Lung (tissue), 12 donors: Measurements from ENCODE around the gene MAF. TPM values are rescaled to one million over a fixed set of nuclear protein-coding genes. Genes with fewer than 3 reads are reported as not detected.

Experiments
- ATAC-seq: fragments of 200-7000 bp; cut with Tn5 transposase; one replicate; pipeline ENCODE4 v1.9.1; 2020; ENCODE audit warnings: moderate number of reproducible peaks; ENCODE audit not compliant: insufficient read depth, low FRiP score
- DNase-seq, 3 donors: peaks; one replicate each; pipeline ENCODE4 v3.0.0-alpha.2; 2013 to 2017
- H3K27ac ChIP-seq, 2 donors: one replicate each; pipeline ENCODE4 v1.5.1; 2013; ENCODE audit warnings: mild to moderate bottlenecking in 2 of 2, moderate library complexity in 2 of 2, control low read depth in 1 of 2, inconsistent platforms in 1 of 2, low read depth in 1 of 2, low read length in 1 of 2
- H3K27me3 ChIP-seq, 3 donors: one replicate each; pipeline ENCODE4 v1.5.1; 2013; ENCODE audit warnings: low read length in 2 of 3; ENCODE audit not compliant: control insufficient read depth in 3 of 3, insufficient read depth in 3 of 3
- H3K36me3 ChIP-seq, 4 donors: one replicate each; pipeline ENCODE4 v1.5.1; 2013; ENCODE audit warnings: low read length in 4 of 4, mild to moderate bottlenecking in 1 of 4, moderate library complexity in 1 of 4; ENCODE audit not compliant: control insufficient read depth in 4 of 4, insufficient read depth in 4 of 4
- H3K4me1 ChIP-seq, 5 donors: one replicate each; pipeline ENCODE4 v1.5.1; 2013; ENCODE audit warnings: low read length in 5 of 5, mild to moderate bottlenecking in 2 of 5, moderate library complexity in 1 of 5; ENCODE audit not compliant: control insufficient read depth in 5 of 5, insufficient read depth in 5 of 5
- H3K4me3 ChIP-seq: one replicate; pipeline ENCODE4 v1.5.1; 2013; ENCODE audit warnings: mild to moderate bottlenecking, control low read depth, moderate library complexity
- H3K9ac ChIP-seq, 2 donors: one replicate each; pipeline ENCODE4 v1.5.1; 2013; ENCODE audit warnings: low read length in 2 of 2, control low read depth in 1 of 2; ENCODE audit not compliant: insufficient read depth in 1 of 2
- H3K9me3 ChIP-seq, 4 donors: one replicate each; pipeline ENCODE4 v1.5.1; 2013; ENCODE audit warnings: low read length in 3 of 4, mild to moderate bottlenecking in 1 of 4, moderate library complexity in 1 of 4; ENCODE audit not compliant: control insufficient read depth in 4 of 4, insufficient read depth in 3 of 4
- WGBS, 2 donors: extraction: QIAGEN DNeasy Blood & Tissue Kit; methylation state at CpG; one replicate each; pipeline ENCODE4 v1.1.7; 2013; 5-methylcytosine and 5-hydroxymethylcytosine counted together
- polyA plus RNA-seq, 2 donors: library from polyadenylated mRNA; stranded (reverse); fragments of 200-250 nt; gene quantifications; one replicate each; pipeline ENCODE4 v1.2.1, GENCODE V29; 2013
- total RNA-seq, 2 donors: library from RNA; depleted of rRNA in 1 of 2; stranded (reverse); fragments of >200 nt in 1 of 2; gene quantifications; one replicate each; pipeline ENCODE4 v1.2.1, GENCODE V29; 2014 to 2021
- TF ChIP-seq, protein P1 (sequence below): IDR thresholded peaks from 2 replicates; pipeline ENCODE4 v1.5.1; 2012; ENCODE audit warnings: mild to moderate bottlenecking; ENCODE audit errors: control extremely low read depth, extremely low read depth
- donor health status: control.
- donor health status: control.
- donor health status: Bipolar disorder and iron deficiency.
- donor health status: healthy.
- donor health status: DM: yes; HTN: yes; CAD: no.

MAF gene
- total and polyA plus RNA-seq, 4 donors, result 7.0 to 66.8 (median 30.1) TPM

DNA sequence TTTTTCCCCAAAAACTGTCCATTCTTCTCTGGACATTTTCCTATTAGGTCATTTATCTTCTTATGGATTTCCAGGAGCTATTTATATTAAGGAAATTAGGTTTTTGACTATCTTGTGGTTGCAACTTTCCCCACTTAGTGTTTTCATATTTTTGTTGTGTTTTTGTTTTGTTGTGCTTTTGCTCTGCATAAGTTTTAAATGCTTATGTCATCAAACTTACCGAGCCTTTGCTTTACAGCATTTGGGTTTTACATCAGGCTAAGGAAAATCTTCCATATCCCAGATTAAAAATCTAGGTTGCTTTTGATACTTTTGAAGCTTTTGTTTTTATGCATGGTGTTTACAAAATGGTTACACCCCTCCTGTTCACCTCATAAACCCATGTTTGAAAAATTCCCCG, 27.5 kb downstream of the MAF start:
- no peak overlapping the region for H3K4me3 ChIP-seq
- TF ChIP-seq, protein P1, sequence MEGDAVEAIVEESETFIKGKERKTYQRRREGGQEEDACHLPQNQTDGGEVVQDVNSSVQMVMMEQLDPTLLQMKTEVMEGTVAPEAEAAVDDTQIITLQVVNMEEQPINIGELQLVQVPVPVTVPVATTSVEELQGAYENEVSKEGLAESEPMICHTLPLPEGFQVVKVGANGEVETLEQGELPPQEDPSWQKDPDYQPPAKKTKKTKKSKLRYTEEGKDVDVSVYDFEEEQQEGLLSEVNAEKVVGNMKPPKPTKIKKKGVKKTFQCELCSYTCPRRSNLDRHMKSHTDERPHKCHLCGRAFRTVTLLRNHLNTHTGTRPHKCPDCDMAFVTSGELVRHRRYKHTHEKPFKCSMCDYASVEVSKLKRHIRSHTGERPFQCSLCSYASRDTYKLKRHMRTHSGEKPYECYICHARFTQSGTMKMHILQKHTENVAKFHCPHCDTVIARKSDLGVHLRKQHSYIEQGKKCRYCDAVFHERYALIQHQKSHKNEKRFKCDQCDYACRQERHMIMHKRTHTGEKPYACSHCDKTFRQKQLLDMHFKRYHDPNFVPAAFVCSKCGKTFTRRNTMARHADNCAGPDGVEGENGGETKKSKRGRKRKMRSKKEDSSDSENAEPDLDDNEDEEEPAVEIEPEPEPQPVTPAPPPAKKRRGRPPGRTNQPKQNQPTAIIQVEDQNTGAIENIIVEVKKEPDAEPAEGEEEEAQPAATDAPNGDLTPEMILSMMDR, result no peak
- WGBS, 2 donors, result 70 to 91% methylated on average over 2 of the region's 2 CpGs
- no peak overlapping the region for H3K27ac ChIP-seq
- no peaks in the 10 kb centered on the region for H3K27me3 ChIP-seq
- DNase-seq (no peak), ATAC-seq (no peak)
- H3K9ac ChIP-seq, result no peak overlapping the region
- H3K4me1 ChIP-seq, result peaks cover 0 to 8% (median 3%) of the 10 kb centered on the region in 5 donors
- H3K9me3 ChIP-seq, result no peaks in the 10 kb centered on the region
- H3K36me3 ChIP-seq, result peaks cover 0 to 1% (median 0%) of the 10 kb centered on the region in 4 donors

DNA sequence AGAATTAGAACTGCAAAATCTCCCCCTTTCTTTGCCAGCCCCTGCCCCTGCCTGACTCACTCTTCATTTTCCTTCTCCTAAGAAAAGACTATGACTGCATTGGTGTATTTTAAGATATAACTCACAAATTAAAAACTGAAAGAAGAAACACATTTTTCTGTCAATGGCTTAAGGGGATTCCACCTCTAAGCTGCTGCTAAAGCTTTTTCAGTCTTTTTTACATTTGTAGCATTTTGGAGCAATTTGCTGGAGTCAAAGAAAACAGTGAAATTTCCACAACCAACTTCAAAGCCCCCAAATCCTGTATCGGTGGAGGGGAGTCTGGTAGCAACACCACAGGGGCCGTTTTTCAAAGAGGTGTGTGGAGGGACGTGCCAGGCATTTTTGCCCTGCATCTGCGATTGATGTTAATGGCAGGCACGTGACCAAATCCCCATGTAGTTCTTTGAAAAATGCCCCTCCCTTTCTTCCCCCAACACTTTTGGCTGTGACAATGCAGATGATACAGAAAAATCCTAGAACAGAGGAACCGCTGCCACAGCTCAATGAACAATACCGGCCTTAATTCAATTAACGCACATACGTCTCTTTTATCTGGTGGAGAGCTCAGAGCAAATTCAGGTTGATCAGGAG, 28.5 kb downstream of the MAF start:
- H3K9me3 ChIP-seq, result no peaks in the 10 kb centered on the region
- H3K27me3 ChIP-seq, result no peaks in the 10 kb centered on the region
- TF ChIP-seq, protein P1, result no peak
- peaks cover 0 to 8% (median 3%) of the 10 kb centered on the region in 5 donors for H3K4me1 ChIP-seq
- 65 to 73% methylated on average over 9 of the region's 9 CpGs for WGBS, 2 donors
- no peak for ATAC-seq
- DNase-seq, result peak in 2 of 3 donors; percentile 26 to 39
- peaks cover 0 to 1% (median 0%) of the 10 kb centered on the region in 4 donors for H3K36me3 ChIP-seq
- H3K9ac ChIP-seq, result no peak overlapping the region
- no peak overlapping the region for H3K27ac ChIP-seq
- no peak overlapping the region for H3K4me3 ChIP-seq

DNA sequence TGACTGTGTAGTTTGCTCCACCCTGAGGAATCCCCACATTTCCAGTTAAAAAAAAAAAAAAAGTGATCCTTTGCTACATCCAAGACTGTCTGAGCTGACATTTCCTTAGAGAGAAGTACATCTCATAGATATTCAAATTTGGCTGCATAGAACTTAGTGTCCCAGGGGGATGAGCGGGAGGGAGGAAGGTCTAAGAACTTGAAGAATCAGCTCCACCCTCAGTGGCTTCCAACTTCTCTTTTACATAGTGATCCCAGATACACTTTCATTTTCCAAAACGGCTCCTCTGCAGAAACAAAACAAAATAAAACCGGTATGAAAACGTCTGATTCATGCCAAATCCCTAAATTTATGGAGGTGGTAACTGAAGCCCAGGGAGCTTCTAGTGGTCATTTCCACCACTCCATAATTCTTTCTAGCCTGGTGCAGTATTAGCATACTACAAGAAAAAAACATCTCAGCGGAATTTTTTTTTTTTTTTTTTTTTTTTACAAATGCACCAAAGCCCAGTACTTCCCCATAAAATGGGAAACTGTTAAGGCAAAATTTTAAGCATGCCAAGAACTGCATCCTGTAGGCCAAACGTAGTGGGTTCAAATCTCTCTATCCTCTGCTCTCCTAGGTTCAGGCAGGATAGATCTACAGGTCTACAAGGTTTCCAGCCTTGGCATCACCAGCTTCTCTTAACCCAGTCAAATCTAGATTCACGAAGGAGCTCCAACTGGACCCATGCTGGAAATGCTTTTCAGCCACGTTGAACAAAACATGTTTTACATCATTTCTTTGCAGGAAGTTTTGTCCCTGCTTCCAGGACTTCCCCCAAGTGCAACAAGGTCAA, 29.3 kb downstream of the MAF start:
- 41 to 50% methylated on average over 8 of the region's 8 CpGs for WGBS, 2 donors
- Histone ChIP-seq H3K9ac (no peak overlapping the region), H3K9me3 (peaks cover 0 to 2% (median 0%) of the 10 kb centered on the region in 4 donors), H3K27ac (no peak overlapping the region), H3K4me1 (peaks cover 0 to 8% (median 3%) of the 10 kb centered on the region in 5 donors), H3K36me3 (peaks cover 0 to 1% (median 0%) of the 10 kb centered on the region in 4 donors), H3K27me3 (no peaks in the 10 kb centered on the region), H3K4me3 (no peak overlapping the region)
- DNase-seq, result peak in 2 of 3 donors; percentile 29 to 47
- no peak for ATAC-seq
- TF ChIP-seq, protein P1, result no peak
